KMS-11 (cell line): Measurements from ENCODE around the gene SLC9A9.
A peak's percentile ranks its signal among the peaks of the same experiment; 100 is the strongest.

Experiments used
- H2AFZ ChIP-seq: fragments of 200-600 bp; sonication (generic); 2 replicates; pipeline ENCODE4 v1.6.1; 2016; ENCODE audit warnings: antibody characterized with exemption, mixed run types, low read depth
- H3K27ac ChIP-seq: fragments of 200-600 bp; sonication (generic); 2 replicates; pipeline ENCODE4 v1.6.1; 2016; ENCODE audit warnings: mild to moderate bottlenecking, mixed run types
- H3K27me3 ChIP-seq: fragments of 200-600 bp; sonication (generic); 2 replicates; pipeline ENCODE4 v1.6.1; 2017; ENCODE audit warnings: mild to moderate bottlenecking, low read depth, mixed run types, moderate library complexity; ENCODE audit not compliant: insufficient read depth
- H3K36me3 ChIP-seq: fragments of 200-600 bp; sonication (generic); 2 replicates; pipeline ENCODE4 v1.6.1; 2017; ENCODE audit warnings: mild to moderate bottlenecking, mixed run types; ENCODE audit not compliant: insufficient read depth
- H3K4me1 ChIP-seq: fragments of 200-600 bp; sonication (generic); 2 replicates; pipeline ENCODE4 v1.6.1; 2016; ENCODE audit warnings: mild to moderate bottlenecking, low read depth, mixed run types; ENCODE audit not compliant: poor library complexity, severe bottlenecking
- H3K4me2 ChIP-seq: fragments of 200-600 bp; sonication (generic); 2 replicates; pipeline ENCODE4 v1.7.0; 2016; ENCODE audit warnings: mild to moderate bottlenecking, mixed run types
- H3K4me3 ChIP-seq: fragments of 200-600 bp; sonication (generic); IDR thresholded peaks from 2 replicates; pipeline ENCODE4 v1.6.1; 2017; ENCODE audit warnings: low read depth, low read length, mixed read lengths; ENCODE audit not compliant: insufficient read depth
- H3K79me2 ChIP-seq: fragments of 200-600 bp; sonication (generic); 2 replicates; pipeline ENCODE4 v1.6.1; 2016; ENCODE audit warnings: low read depth, mixed run types; ENCODE audit not compliant: insufficient read depth
- H3K9ac ChIP-seq: fragments of 200-600 bp; sonication (generic); 2 replicates; pipeline ENCODE4 v1.6.1; 2016; ENCODE audit warnings: mild to moderate bottlenecking, mixed run types
- H4K20me1 ChIP-seq: fragments of 200-600 bp; sonication (generic); 2 replicates; pipeline ENCODE4 v1.6.1; 2016; ENCODE audit warnings: mild to moderate bottlenecking, mixed run types; ENCODE audit not compliant: insufficient read depth
- TF ChIP-seq, protein P1 (sequence below): fragments of 200-600 bp; sonication (generic); conservative IDR thresholded peaks from 2 replicates; pipeline ENCODE4 v1.6.1; 2017; ENCODE audit warnings: low read depth, mild to moderate bottlenecking, antibody characterized with exemption, low read length, moderate library complexity, mixed read lengths

SLC9A9 gene

DNA sequence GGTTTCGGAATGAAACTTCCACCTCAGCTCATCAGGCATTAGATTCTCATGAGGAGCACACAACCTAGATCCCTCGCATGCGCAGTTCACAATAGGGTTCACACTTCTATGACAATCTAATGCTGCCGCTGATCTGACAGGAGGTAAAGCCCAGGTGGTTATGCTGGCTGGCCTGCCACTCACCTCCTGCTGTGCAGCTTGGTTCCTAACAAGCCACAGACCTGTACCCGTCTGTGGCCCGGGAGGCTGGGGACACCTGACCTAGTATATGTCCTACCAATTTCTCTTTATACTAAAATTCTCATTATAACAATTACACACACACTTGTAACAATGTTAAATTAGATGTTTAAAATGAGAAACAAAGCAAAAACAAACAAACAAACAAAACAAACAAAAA, 172.2 kb downstream of the SLC9A9 start:
- Histone ChIP-seq H3K27ac (no peak overlapping the region; the same call in 1 of the 2 replicates), H3K27me3 (no peaks in the 10 kb centered on the region), H3K79me2 (no peaks in the 10 kb centered on the region), H3K36me3 (no peaks in the 10 kb centered on the region), H3K4me3 (no peak overlapping the region), H4K20me1 (no peaks in the 10 kb centered on the region), H2AFZ (no peak overlapping the region), H3K4me2 (peak overlapping the region; percentile 14; the same call in 1 of the 2 replicates), H3K9ac (no peak overlapping the region), H3K4me1 (peaks cover 36% of the 10 kb centered on the region)
- TF ChIP-seq, protein P1, sequence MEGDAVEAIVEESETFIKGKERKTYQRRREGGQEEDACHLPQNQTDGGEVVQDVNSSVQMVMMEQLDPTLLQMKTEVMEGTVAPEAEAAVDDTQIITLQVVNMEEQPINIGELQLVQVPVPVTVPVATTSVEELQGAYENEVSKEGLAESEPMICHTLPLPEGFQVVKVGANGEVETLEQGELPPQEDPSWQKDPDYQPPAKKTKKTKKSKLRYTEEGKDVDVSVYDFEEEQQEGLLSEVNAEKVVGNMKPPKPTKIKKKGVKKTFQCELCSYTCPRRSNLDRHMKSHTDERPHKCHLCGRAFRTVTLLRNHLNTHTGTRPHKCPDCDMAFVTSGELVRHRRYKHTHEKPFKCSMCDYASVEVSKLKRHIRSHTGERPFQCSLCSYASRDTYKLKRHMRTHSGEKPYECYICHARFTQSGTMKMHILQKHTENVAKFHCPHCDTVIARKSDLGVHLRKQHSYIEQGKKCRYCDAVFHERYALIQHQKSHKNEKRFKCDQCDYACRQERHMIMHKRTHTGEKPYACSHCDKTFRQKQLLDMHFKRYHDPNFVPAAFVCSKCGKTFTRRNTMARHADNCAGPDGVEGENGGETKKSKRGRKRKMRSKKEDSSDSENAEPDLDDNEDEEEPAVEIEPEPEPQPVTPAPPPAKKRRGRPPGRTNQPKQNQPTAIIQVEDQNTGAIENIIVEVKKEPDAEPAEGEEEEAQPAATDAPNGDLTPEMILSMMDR, result no peak

DNA sequence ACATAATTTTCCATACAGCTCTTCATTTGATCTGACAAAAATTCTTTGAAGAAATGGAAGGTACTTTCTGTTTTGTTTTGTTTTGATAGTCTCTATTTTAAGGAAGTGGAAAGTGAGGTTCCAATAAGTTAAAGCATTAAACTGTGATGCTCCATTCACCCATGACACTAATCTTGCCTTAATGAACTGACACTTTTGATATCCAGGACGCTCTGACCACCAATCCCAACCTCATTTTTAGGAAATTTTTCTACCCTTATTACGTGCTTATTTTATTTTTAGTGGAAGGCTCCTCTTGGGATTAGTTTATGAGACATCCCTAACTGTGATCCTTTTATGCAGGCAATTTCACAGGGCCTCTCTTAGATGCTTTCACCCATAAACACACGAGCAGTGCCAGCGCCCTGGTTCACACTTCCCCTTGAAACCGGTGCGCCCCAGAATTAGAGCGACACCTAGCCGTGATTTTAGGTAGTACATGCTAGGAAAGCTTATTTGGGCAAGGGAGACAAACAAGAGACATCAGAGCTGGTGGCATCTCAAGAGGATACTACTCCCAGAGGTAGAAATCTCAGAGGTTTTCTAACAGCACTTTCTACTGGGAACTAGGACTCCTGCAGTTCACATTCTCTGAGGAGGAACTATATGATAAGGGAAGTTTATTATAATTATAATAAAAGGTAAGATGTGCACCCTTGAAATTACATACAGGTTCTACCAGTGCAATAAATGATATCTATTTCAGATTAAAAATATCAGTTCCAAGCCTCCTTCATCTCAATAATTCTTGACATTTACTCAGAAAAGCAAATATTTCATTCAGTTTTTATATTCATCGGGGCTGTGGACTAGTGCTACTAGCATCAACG, 173.9 kb downstream of the SLC9A9 start:
- no peaks in the 10 kb centered on the region for H3K79me2 ChIP-seq
- no peak overlapping the region for H3K4me3 ChIP-seq
- no peaks in the 10 kb centered on the region for H4K20me1 ChIP-seq
- peak overlapping the region; percentile 43 for H3K4me2 ChIP-seq
- H3K9ac ChIP-seq, result no peak overlapping the region
- no peak overlapping the region for H3K27ac ChIP-seq
- H3K27me3 ChIP-seq, result no peaks in the 10 kb centered on the region
- peaks cover 53% of the 10 kb centered on the region for H3K4me1 ChIP-seq
- no peaks in the 10 kb centered on the region for H3K36me3 ChIP-seq
- peak overlapping the region; percentile 27; the same call in 1 of the 2 replicates for H2AFZ ChIP-seq
- TF ChIP-seq, protein P1, result peak; percentile 98

DNA sequence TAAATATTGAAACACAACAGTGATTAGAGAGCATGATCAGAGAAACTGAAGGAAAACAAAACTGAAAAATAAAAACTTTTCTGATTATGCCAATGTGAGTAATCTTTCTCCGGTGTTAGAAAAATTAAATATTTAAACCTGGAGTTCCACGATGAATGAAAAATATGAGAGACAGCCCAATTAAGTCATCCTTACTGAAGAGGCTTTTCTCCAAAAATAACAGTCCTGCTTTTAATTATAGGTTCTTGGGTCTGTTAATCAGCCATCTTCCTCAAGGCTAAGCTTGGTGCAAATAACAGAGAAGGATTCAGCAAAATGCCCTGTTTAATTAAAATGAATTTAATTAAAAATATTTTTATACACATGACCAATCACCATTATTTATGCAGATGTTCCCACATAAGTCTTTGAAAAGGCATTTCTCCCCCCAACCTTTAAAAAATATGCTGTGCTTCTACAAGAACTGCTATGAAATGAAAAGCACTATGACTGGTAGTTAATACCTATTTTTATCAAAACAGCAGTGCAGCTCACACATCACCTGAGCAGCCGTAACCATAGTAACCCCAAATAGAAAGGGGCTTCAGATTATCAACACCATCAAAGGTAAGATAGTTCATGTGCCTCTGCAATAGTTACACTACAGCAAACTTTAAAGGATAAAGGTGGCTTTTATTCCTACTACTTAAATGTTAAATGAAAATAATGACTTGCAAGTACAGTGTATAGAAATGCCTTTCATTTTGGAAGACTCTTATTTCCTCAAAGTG, 175.7 kb downstream of the SLC9A9 start:
- Histone ChIP-seq H3K79me2 (no peaks in the 10 kb centered on the region), H3K4me2 (no peak overlapping the region), H3K36me3 (no peaks in the 10 kb centered on the region), H3K4me3 (no peak overlapping the region), H4K20me1 (no peaks in the 10 kb centered on the region), H3K27ac (no peak overlapping the region), H3K27me3 (no peaks in the 10 kb centered on the region), H3K9ac (no peak overlapping the region), H3K4me1 (peaks cover 65% of the 10 kb centered on the region), H2AFZ (no peak overlapping the region)
- TF ChIP-seq, protein P1, result no peak

- Histone ChIP-seq H3K27me3 (no peaks in the 10 kb centered on the region), H4K20me1 (no peaks in the 10 kb centered on the region), H3K9ac (no peak overlapping the region), H3K4me3 (no peak overlapping the region), H3K36me3 (no peaks in the 10 kb centered on the region), H3K4me1 (peaks cover 61% of the 10 kb centered on the region), H3K27ac (no peak overlapping the region), H3K79me2 (no peaks in the 10 kb centered on the region), H2AFZ (no peak overlapping the region), H3K4me2 (no peak overlapping the region)
- TF ChIP-seq, protein P1, result no peak
Observed at GRCh38 chr3:143671626-143672025, 176.6 kb downstream of the SLC9A9 start.
